H1 (cell line): Measurements from ENCODE around the gene CA5A. TPM values are rescaled to one million over a fixed set of nuclear protein-coding genes. Genes with fewer than 3 reads are reported as not detected.

ENCODE experiments used
- CTCF ChIA-PET: fragments of 300-600 bp; sonication (Branson Sonifier 250); formaldehyde crosslinking; loops from one replicate; lab custom pipeline; 2021; ENCODE audit not compliant: partially characterized antibody; lab: Charles Lee
- POLR2A ChIA-PET: fragments of 300-600 bp; sonication (Branson Sonifier 250); formaldehyde crosslinking; loops from one replicate; lab custom pipeline; 2021; ENCODE audit warnings: inconsistent platforms; ENCODE audit not compliant: partially characterized antibody; lab: Charles Lee
- DNase-seq, 2 experiments: peaks; one replicate each; pipeline versions ENCODE4 v3.0.0 to v3.0.0-alpha.2; 2010 to 2022; ENCODE audit warnings: low spot score in 2 of 2, low read depth in 1 of 2, mixed read lengths in 1 of 2
- FAIRE-seq: peaks from 2 replicates; lab custom pipeline; 2011; peaks lifted over from hg19 to GRCh38; lab: Jason Lieb, UNC
- H2AFZ ChIP-seq: 2 replicates; pipeline ENCODE4 v1.8.1; 2012; ENCODE audit warnings: low read length, inconsistent platforms
- H2AK5ac ChIP-seq: 2 replicates; pipeline ENCODE4 v1.6.1; 2013; ENCODE audit warnings: low read depth, low read length
- H2BK120ac ChIP-seq: replicated peaks from 2 replicates; pipeline ENCODE3; 2013; ENCODE audit warnings: low read depth, low read length, inconsistent platforms
- H2BK12ac ChIP-seq: 2 replicates; pipeline ENCODE4 v1.6.1; 2013; ENCODE audit warnings: low read depth, low read length
- H2BK15ac ChIP-seq: 2 replicates; pipeline ENCODE4 v1.6.1; 2013; ENCODE audit warnings: low read length
- H2BK20ac ChIP-seq: 2 replicates; pipeline ENCODE4 v1.6.1; 2013; ENCODE audit warnings: low read length
- H2BK5ac ChIP-seq: 2 replicates; pipeline ENCODE4 v1.6.1; 2013; ENCODE audit warnings: low read depth, low read length
- H3K14ac ChIP-seq: 2 replicates; pipeline ENCODE4 v1.6.1; 2013; ENCODE audit warnings: inconsistent platforms; ENCODE audit not compliant: insufficient read length
- H3K18ac ChIP-seq: 2 replicates; pipeline ENCODE4 v1.6.1; 2013; ENCODE audit warnings: low read length; ENCODE audit errors: extremely low read depth
- H3K23ac ChIP-seq: 2 replicates; pipeline ENCODE4 v1.6.1; 2013; ENCODE audit warnings: inconsistent platforms; ENCODE audit not compliant: insufficient read length
- H3K23me2 ChIP-seq: 2 replicates; pipeline ENCODE4 v1.6.1; 2013; ENCODE audit warnings: low read depth, low read length
- H3K27ac ChIP-seq: 2 replicates; pipeline ENCODE4 v1.6.1; 2011; ENCODE audit warnings: low read depth, low read length, inconsistent platforms
- H3K27me3 ChIP-seq, 4 experiments: replicated peaks in 1 of 4; 1 replicate in 1 of 4; 2 replicates in 3 of 4; pipeline versions ENCODE4 v1.6.1 to v1.8.1; 2011 to 2013; ENCODE audit warnings: low read length in 3 of 4, mild to moderate bottlenecking in 3 of 4, inconsistent platforms in 2 of 4, mixed read lengths in 2 of 4, moderate library complexity in 1 of 4; ENCODE audit not compliant: control insufficient read depth in 3 of 4, insufficient read depth in 3 of 4; ENCODE audit errors: extremely low read depth in 1 of 4
- H3K36me3 ChIP-seq, 4 experiments: 2 replicates each; pipeline versions ENCODE4 v1.6.1 to v1.8.1; 2011 to 2013; ENCODE audit warnings: mild to moderate bottlenecking in 4 of 4, low read length in 3 of 4, moderate library complexity in 2 of 4, control low read depth in 1 of 4, inconsistent platforms in 1 of 4; ENCODE audit not compliant: insufficient read depth in 4 of 4, control insufficient read depth in 2 of 4
- H3K4ac ChIP-seq: replicated peaks from 2 replicates; pipeline ENCODE3; 2013; ENCODE audit warnings: low read length, low read depth, mixed read lengths, inconsistent platforms; ENCODE audit not compliant: insufficient read length
- H3K4me1 ChIP-seq, 4 experiments: replicated peaks in 1 of 4; 1 replicate in 1 of 4; 2 replicates in 3 of 4; pipeline versions ENCODE4 v1.6.1 to v1.8.1; 2011 to 2013; ENCODE audit warnings: low read length in 3 of 4, inconsistent platforms in 2 of 4, mixed read lengths in 1 of 4; ENCODE audit not compliant: insufficient read depth in 4 of 4, control insufficient read depth in 3 of 4
- H3K4me2 ChIP-seq, 2 experiments: 2 replicates each; pipeline versions ENCODE4 v1.6.1 to v1.8.1; 2011 to 2013; ENCODE audit warnings: low read depth in 2 of 2, low read length in 2 of 2, control low read depth in 1 of 2, inconsistent platforms in 1 of 2, mild to moderate bottlenecking in 1 of 2; ENCODE audit not compliant: insufficient read depth in 1 of 2
- H3K4me3 ChIP-seq, 4 experiments: fragments of 200-600, 300-600 bp in 1 of 4; sonication (generic), shearing (Covaris generic), sonication (Bioruptor Twin) in 1 of 4; 2 replicates each; pipeline versions ENCODE4 v1.5.1 to v1.8.1; 2011 to 2016; ENCODE audit warnings: low read length in 4 of 4, low read depth in 3 of 4, control low read depth in 2 of 4, inconsistent platforms in 2 of 4, mild to moderate bottlenecking in 2 of 4, mixed read lengths in 1 of 4, moderate library complexity in 1 of 4; ENCODE audit not compliant: insufficient read depth in 2 of 4; ENCODE audit errors: extremely low read depth in 1 of 4
- H3K56ac ChIP-seq: replicated peaks from 2 replicates; pipeline ENCODE3; 2013; ENCODE audit warnings: low read depth, mild to moderate bottlenecking, mixed read lengths, low read length, inconsistent platforms; ENCODE audit not compliant: insufficient read length
- H3K79me1 ChIP-seq: 2 replicates; pipeline ENCODE4 v1.6.1; 2013; ENCODE audit warnings: low read depth, low read length, control low read depth
- H3K79me2 ChIP-seq, 2 experiments: 2 replicates each; pipeline versions ENCODE4 v1.6.1 to v1.8.1; 2012 to 2013; ENCODE audit warnings: low read length in 2 of 2, mild to moderate bottlenecking in 2 of 2, inconsistent platforms in 1 of 2; ENCODE audit not compliant: insufficient read depth in 2 of 2, control insufficient read depth in 1 of 2
- H3K9ac ChIP-seq, 4 experiments: replicated peaks in 1 of 4; 1 replicate in 1 of 4; 2 replicates in 3 of 4; pipeline versions ENCODE4 v1.6.1 to v1.8.1; 2011 to 2013; ENCODE audit warnings: low read depth in 3 of 4, low read length in 3 of 4, control low read depth in 2 of 4, mild to moderate bottlenecking in 2 of 4, moderate library complexity in 2 of 4, inconsistent platforms in 1 of 4; ENCODE audit errors: extremely low read depth in 1 of 4
- H3K9me3 ChIP-seq, 2 experiments: 2 replicates each; pipeline versions ENCODE4 v1.6.1 to v1.8.1; 2012 to 2013; ENCODE audit warnings: mild to moderate bottlenecking in 2 of 2, moderate library complexity in 2 of 2, control low read depth in 1 of 2, inconsistent platforms in 1 of 2, low read depth in 1 of 2, low read length in 1 of 2, mixed read lengths in 1 of 2; ENCODE audit not compliant: insufficient read depth in 2 of 2
- H4K20me1 ChIP-seq, 2 experiments: replicated peaks in 1 of 2; 2 replicates each; pipeline versions ENCODE3 to v1.8.1; 2011 to 2013; ENCODE audit warnings: inconsistent platforms in 2 of 2, low read length in 2 of 2, mild to moderate bottlenecking in 1 of 2; ENCODE audit not compliant: insufficient read depth in 2 of 2, control insufficient read depth in 1 of 2
- H4K5ac ChIP-seq: 2 replicates; pipeline ENCODE4 v1.6.1; 2013; ENCODE audit warnings: low read length, low read depth, mixed read lengths, inconsistent platforms; ENCODE audit not compliant: insufficient read length
- H4K8ac ChIP-seq: 2 replicates; pipeline ENCODE4 v1.8.0; 2013; ENCODE audit warnings: mild to moderate bottlenecking, moderate library complexity, low read length, inconsistent platforms; ENCODE audit not compliant: insufficient read depth; ENCODE audit errors: extremely low read depth
- H4K91ac ChIP-seq: replicated peaks from 2 replicates; pipeline ENCODE3; 2013; ENCODE audit warnings: low read length, mixed read lengths, inconsistent platforms; ENCODE audit not compliant: insufficient read length
- EP300 ChIP-seq, 2 experiments: IDR thresholded peaks; 1 replicate in 1 of 2; 2 replicates in 1 of 2; pipeline ENCODE4 v1.6.1; 2011 to 2012; ENCODE audit warnings: low read depth in 2 of 2, low read length in 2 of 2, mild to moderate bottlenecking in 2 of 2, borderline replicate concordance in 1 of 2, inconsistent platforms in 1 of 2, moderate library complexity in 1 of 2
- WGBS, 2 experiments: shearing (Covaris generic) in 1 of 2; methylation state at CpG; one replicate each; pipeline versions ENCODE4 v1.1.6 to v1.1.7; 2013 to 2015; ENCODE audit warnings: low lambda C conversion rate in 2 of 2, mixed read lengths in 2 of 2, inconsistent platforms in 1 of 2, low coverage in 1 of 2, missing lambda C conversion rate in 1 of 2; ENCODE audit not compliant: insufficient replicate concordance in 2 of 2, insufficient coverage in 1 of 2, insufficient read length in 1 of 2; ENCODE audit errors: extremely low coverage in 1 of 2, missing lambda C conversion rate in 1 of 2; 5-methylcytosine and 5-hydroxymethylcytosine counted together
- polyA plus RNA-seq, 7 experiments: library from polyadenylated mRNA; depleted of rRNA in 3 of 7; stranded (reverse) in 5 of 7; unstranded in 2 of 7; fragments of >200 nt in 5 of 7; fragments of 200-250 nt in 2 of 7; gene quantifications; 1 replicate in 5 of 7; 2 replicates in 1 of 7; 4 replicates in 1 of 7; pipeline versions ENCODE4 v1.2.1 to v1.2.3, GENCODE V29; 2011 to 2013; ENCODE audit warnings: missing spikeins in 2 of 7, mixed read lengths in 2 of 7
- total RNA-seq: library from RNA; stranded (reverse); fragmentation: NEBNext Ultra II Directional; extraction: Animal tissue kit (Norgen Biotek cat#: 25700); gene quantifications from 2 replicates; pipeline ENCODE4 v1.2.1, GENCODE V29; 2021

The CA5A gene
- total and polyA plus RNA-seq, 2 of the 8 experiments (the other 6 are each of a cell fraction or from before 2014, with no cell fraction given): not detected

DNA sequence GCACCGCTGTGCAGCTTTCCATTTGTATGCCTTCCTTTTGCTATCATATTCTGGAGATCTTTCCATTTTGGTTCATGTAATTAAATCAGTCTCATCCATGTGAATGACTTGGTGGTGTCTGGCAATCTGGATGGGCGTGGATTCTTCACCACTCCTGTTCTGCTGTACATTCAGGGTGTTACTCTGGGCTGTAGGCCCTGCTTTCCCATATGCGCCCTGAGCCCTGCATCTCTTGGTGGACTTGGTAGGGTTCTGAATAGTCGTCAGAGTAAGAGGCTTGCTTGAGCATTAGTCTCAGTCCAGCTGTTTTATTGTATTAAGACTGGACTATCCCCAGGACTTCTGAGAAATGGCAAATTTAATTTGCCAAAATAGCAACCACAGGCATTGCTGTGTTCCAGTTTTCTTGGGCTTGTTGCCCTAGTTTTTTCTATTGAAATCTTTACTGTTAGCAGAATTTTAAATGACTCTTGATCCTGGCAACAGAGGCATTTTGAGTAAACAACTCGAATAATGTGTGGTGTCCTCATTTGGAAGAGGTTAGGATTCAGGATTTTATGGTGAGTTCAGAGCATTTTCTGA lies 29.8 kb upstream of the CA5A start:
- no peak overlapping the region for H3K23ac ChIP-seq
- H3K79me2 ChIP-seq: peaks cover 0 to 90% of the 10 kb centered on the region in 2 experiments
- no peak overlapping the region for H3K4me3 ChIP-seq
- no peak for TF ChIP-seq EP300 (IDR thresholded peaks at IDR 0.05; ENCODE audit: borderline replicate concordance in 1 of 2, low read depth in 2 of 2, low read length in 2 of 2)
- H2AK5ac ChIP-seq: no peak overlapping the region
- no peak overlapping the region for H2BK5ac ChIP-seq
- DNase-seq (no peak), FAIRE-seq (no peak)
- peaks cover 13% of the 10 kb centered on the region for H3K79me1 ChIP-seq
- H3K18ac ChIP-seq: no peak overlapping the region
- no peak overlapping the region for H3K9ac ChIP-seq
- ChIA-PET POLR2A (interaction anchor here (7.1 kb wide), 1 partner anchor 13 kb away, joined by 40 read pairs; the partner anchor contains the start of gene BANP), CTCF (interaction anchor here (1.1 to 1.2 kb wide), 2 partner anchors 9 to 17 kb away, joined by 5 read pairs; no protein-coding TSS in a partner anchor)
- H3K56ac ChIP-seq: no peak overlapping the region
- H2BK120ac ChIP-seq: no peak overlapping the region
- peaks cover 5 to 11% of the 10 kb centered on the region in 2 experiments for H4K20me1 ChIP-seq
- H3K9me3 ChIP-seq: peaks cover 1 to 4% of the 10 kb centered on the region in 2 experiments; a peak in 3 of 4 replicates
- no peak overlapping the region for H4K5ac ChIP-seq
- H3K4ac ChIP-seq: no peak overlapping the region
- H3K36me3 ChIP-seq: 0 out of 8 replicates have a peak, but pooled peaks cover 0 to 2% (median 0%) of the 10 kb centered on the region in 4 experiments
- no peak overlapping the region for H3K27ac ChIP-seq
- no peaks in the 10 kb centered on the region for H3K27me3 ChIP-seq
- no peak overlapping the region for H3K14ac ChIP-seq
- no peaks in the 10 kb centered on the region for H3K23me2 ChIP-seq
- H2AFZ ChIP-seq: no peak overlapping the region
- no peak overlapping the region for H2BK20ac ChIP-seq
- peaks cover 0 to 13% (median under 1%) of the 10 kb centered on the region in 4 experiments; a peak in 2 of 7 replicates for H3K4me1 ChIP-seq
- H3K4me2 ChIP-seq: no peak overlapping the region
- no peak overlapping the region for H2BK15ac ChIP-seq
- 95% methylated on average over 5 of the region's 5 CpGs; no CpG with 5 or more reads in 1 of the 2 experiments for WGBS, 2 experiments
- no peak overlapping the region for H2BK12ac ChIP-seq
- H4K8ac ChIP-seq: no peak overlapping the region
- H4K91ac ChIP-seq: no peak overlapping the region
